Activated CD4-positive, alpha-beta T cell treated with anti-CD3 and anti-CD28 coated beads, Interleukin-2, amount 10 ng/mL, durations not matched to agents 24 days and 14 days (primary cell): ENCODE results near the gene MRPL39. TPM values are rescaled to one million over a fixed set of nuclear protein-coding genes. Genes with fewer than 3 reads are reported as not detected.

ENCODE experiments used
- DNase-seq: peaks from one replicate; pipeline ENCODE4 v3.0.0; 2022
- H3K27ac Mint-ChIP-seq: one replicate; pipeline ENCODE4 v1.8.0; 2022; ENCODE audit warnings: mild to moderate bottlenecking, mixed read lengths
- H3K27me3 Mint-ChIP-seq: one replicate; pipeline ENCODE4 v1.8.0; 2022; ENCODE audit warnings: mixed read lengths
- H3K36me3 Mint-ChIP-seq: one replicate; pipeline ENCODE4 v1.8.0; 2022; ENCODE audit warnings: low read depth, mild to moderate bottlenecking, mixed read lengths
- H3K4me1 Mint-ChIP-seq: one replicate; pipeline ENCODE4 v1.8.0; 2021; ENCODE audit warnings: mixed read lengths
- H3K4me3 Mint-ChIP-seq: one replicate; pipeline ENCODE4 v1.8.0; 2022; ENCODE audit warnings: mild to moderate bottlenecking, moderate library complexity, mixed read lengths
- H3K9me3 Mint-ChIP-seq: one replicate; pipeline ENCODE4 v1.8.0; 2021; ENCODE audit warnings: mixed read lengths
- intact Hi-C: fragments of 100-400 bp; cut with micrococcal nuclease; formaldehyde crosslinking; loops from one replicate; pipeline ENCODE4 v1.15.1; 2023
- total RNA-seq: library from RNA; stranded (reverse); gene quantifications from 2 replicates; pipeline ENCODE4 v1.2.3, GENCODE V29; 2022

The MRPL39 gene
- total RNA-seq, 1 donor from 2014 or later, result 63.2 TPM

GRCh38 chr21:25583370-25584130 lies 23.7 kb downstream of the MRPL39 start:
- H3K36me3 Mint-ChIP-seq, result peaks cover 46% of the 10 kb centered on the region
- DNase-seq, result peak; percentile 47
- intact Hi-C loops, result no loop called here
- H3K4me3 Mint-ChIP-seq, result no peak overlapping the region
- H3K9me3 Mint-ChIP-seq, result no peaks in the 10 kb centered on the region
- H3K27ac Mint-ChIP-seq, result peak overlapping the region; percentile 69
- H3K4me1 Mint-ChIP-seq, result peaks cover 22% of the 10 kb centered on the region
- no peaks in the 10 kb centered on the region for H3K27me3 Mint-ChIP-seq

GRCh38 chr21:25582888-25583287 lies 24.4 kb downstream of the MRPL39 start:
- Mint-ChIP-seq H3K4me3 (no peak overlapping the region), H3K4me1 (peaks cover 29% of the 10 kb centered on the region), H3K27me3 (no peaks in the 10 kb centered on the region), H3K27ac (peak overlapping the region; percentile 4), H3K36me3 (peaks cover 52% of the 10 kb centered on the region), H3K9me3 (no peaks in the 10 kb centered on the region)
- intact Hi-C loops, result no loop called here
- peak; percentile 51 for DNase-seq

DNA sequence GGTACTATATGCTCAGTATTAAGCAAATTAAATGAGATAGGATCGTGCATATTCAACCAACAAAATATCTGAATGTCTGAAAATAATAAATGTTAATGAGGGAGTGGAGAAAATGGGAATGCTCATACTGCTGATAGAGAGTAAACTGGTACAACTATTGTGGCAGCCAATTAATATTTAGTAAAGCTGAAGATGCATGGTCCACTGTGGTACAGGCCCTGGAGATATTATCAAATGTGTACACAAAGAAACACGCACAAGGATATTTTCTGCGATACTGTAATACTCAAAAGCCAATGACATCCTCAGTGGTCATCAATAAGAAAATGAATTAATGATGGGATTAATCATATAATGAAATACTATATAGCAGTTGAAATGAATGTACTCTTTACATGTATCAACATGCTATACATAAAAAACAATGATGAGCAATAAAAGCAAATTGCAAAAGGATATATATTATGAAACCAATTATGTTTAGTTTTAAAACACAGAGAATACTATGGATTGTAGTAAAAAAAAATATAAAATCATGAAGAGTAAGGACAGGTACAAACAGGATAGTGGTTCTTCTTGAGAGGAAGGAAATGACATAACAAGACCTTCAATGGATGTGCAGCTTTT lies 25.0 kb downstream of the MRPL39 start:
- H3K27me3 Mint-ChIP-seq, result no peaks in the 10 kb centered on the region
- H3K27ac Mint-ChIP-seq, result no peak overlapping the region
- intact Hi-C loops, result no loop called here
- peaks cover 35% of the 10 kb centered on the region for H3K4me1 Mint-ChIP-seq
- H3K36me3 Mint-ChIP-seq, result peaks cover 55% of the 10 kb centered on the region
- no peak overlapping the region for H3K4me3 Mint-ChIP-seq
- H3K9me3 Mint-ChIP-seq, result peaks cover 3% of the 10 kb centered on the region
- DNase-seq, result no peak

DNA sequence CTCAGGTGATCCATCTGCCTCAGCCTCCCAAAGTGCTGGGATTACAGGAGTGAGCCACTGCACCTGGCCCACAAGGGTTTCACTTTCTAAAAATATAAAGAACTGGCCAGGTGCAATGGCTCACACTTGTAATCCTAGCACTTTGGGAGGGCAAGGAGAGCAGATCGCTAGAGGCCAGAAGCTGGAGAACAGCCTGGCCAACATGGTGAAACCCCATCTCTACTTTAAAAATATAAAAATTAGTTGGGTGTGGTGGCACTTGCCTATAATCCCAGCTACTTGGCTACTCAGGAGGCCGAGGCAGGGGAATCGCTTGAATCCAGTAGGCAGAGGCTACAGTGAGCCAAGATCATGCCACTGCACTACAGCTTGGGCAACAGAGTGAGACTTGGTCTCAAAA lies 25.7 kb downstream of the MRPL39 start:
- Mint-ChIP-seq H3K27me3 (no peaks in the 10 kb centered on the region), H3K4me1 (peaks cover 39% of the 10 kb centered on the region), H3K27ac (no peak overlapping the region), H3K36me3 (peaks cover 57% of the 10 kb centered on the region), H3K9me3 (peaks cover 3% of the 10 kb centered on the region), H3K4me3 (no peak overlapping the region)
- intact Hi-C loops, result no loop called here
- peak; percentile 33 for DNase-seq

- Mint-ChIP-seq H3K27me3 (no peaks in the 10 kb centered on the region), H3K4me1 (peaks cover 46% of the 10 kb centered on the region), H3K36me3 (peaks cover 58% of the 10 kb centered on the region), H3K27ac (no peak overlapping the region), H3K4me3 (no peak overlapping the region), H3K9me3 (peaks cover 3% of the 10 kb centered on the region)
- no peak for DNase-seq
- intact Hi-C loops, result no loop called here
Observed at GRCh38 chr21:25580912-25581260, 26.4 kb downstream of the MRPL39 start.

GRCh38 chr21:25579226-25580013 lies 27.9 kb downstream of the MRPL39 start:
- no peak for DNase-seq
- H3K27ac Mint-ChIP-seq, result peak overlapping the region; percentile 41
- H3K4me3 Mint-ChIP-seq, result no peak overlapping the region
- intact Hi-C loops, result loop anchor here (2.0 kb wide), 1 partner anchor 19 kb away; no protein-coding TSS in a partner anchor
- peaks cover 50% of the 10 kb centered on the region for H3K4me1 Mint-ChIP-seq
- H3K27me3 Mint-ChIP-seq, result no peaks in the 10 kb centered on the region
- H3K9me3 Mint-ChIP-seq, result peaks cover 3% of the 10 kb centered on the region
- H3K36me3 Mint-ChIP-seq, result peaks cover 67% of the 10 kb centered on the region

GRCh38 chr21:25578056-25578961 lies 29.0 kb downstream of the MRPL39 start:
- Mint-ChIP-seq H3K36me3 (peaks cover 70% of the 10 kb centered on the region), H3K4me1 (peaks cover 50% of the 10 kb centered on the region), H3K4me3 (peak overlapping the region; percentile 22), H3K9me3 (peaks cover 3% of the 10 kb centered on the region), H3K27ac (peak overlapping the region; percentile 93), H3K27me3 (no peaks in the 10 kb centered on the region)
- DNase-seq, result no peak
- intact Hi-C loops, result loop anchor here (1.0 to 2.0 kb wide), 2 partner anchors 18 to 182 kb away; no protein-coding TSS in a partner anchor

DNA sequence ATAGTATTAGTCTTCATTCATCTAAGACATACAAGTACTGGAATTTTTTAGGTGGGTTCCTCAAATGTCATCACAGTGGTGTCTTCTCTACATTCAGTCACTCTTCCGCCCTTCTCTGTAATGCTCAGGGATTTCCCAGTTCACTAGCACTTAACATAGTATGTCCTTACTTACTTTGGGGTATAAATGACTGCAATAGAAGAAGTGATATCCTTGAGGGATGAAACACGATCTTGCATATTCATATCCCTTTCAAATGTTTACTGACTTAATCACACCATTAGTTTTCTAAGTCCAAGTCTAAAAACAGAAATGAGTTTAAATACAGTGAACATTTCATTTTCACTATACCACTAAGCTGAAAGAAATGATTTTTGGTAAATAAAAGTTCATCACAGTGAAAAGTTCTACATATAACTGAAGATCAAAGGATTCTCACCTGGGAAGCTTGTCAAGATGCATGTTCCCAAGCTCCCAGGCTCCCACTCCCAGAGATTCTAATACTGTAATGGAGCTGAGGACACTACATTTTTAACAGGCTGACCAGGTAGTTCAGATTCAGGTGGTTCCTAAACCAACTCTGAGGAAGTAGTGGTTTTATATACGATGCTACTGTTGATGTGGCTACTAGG lies 29.7 kb downstream of the MRPL39 start:
- H3K4me1 Mint-ChIP-seq, result peaks cover 51% of the 10 kb centered on the region
- peaks cover 74% of the 10 kb centered on the region for H3K36me3 Mint-ChIP-seq
- no peak for DNase-seq
- no peaks in the 10 kb centered on the region for H3K27me3 Mint-ChIP-seq
- peaks cover 3% of the 10 kb centered on the region for H3K9me3 Mint-ChIP-seq
- peak overlapping the region; percentile 93 for H3K27ac Mint-ChIP-seq
- intact Hi-C loops, result loop anchor here (1.0 to 2.0 kb wide), 2 partner anchors 17 to 181 kb away; no protein-coding TSS in a partner anchor
- H3K4me3 Mint-ChIP-seq, result peak overlapping the region; percentile 50

- intact Hi-C loops, result loop anchor here (1.0 kb wide), 10 partner anchors 10 to 177 kb away; partner anchors contain the start of gene MRPL39
- peaks cover 91% of the 10 kb centered on the region for H3K36me3 Mint-ChIP-seq
- H3K27me3 Mint-ChIP-seq, result no peaks in the 10 kb centered on the region
- peak overlapping the region; percentile 82 for H3K4me3 Mint-ChIP-seq
- peak; percentile 82 for DNase-seq
- peaks cover 69% of the 10 kb centered on the region for H3K4me1 Mint-ChIP-seq
- H3K27ac Mint-ChIP-seq, result peak overlapping the region; percentile 96
- H3K9me3 Mint-ChIP-seq, result peaks cover 3% of the 10 kb centered on the region
Observed at GRCh38 chr21:25573409-25574206, 33.7 kb downstream of the MRPL39 start.

DNA sequence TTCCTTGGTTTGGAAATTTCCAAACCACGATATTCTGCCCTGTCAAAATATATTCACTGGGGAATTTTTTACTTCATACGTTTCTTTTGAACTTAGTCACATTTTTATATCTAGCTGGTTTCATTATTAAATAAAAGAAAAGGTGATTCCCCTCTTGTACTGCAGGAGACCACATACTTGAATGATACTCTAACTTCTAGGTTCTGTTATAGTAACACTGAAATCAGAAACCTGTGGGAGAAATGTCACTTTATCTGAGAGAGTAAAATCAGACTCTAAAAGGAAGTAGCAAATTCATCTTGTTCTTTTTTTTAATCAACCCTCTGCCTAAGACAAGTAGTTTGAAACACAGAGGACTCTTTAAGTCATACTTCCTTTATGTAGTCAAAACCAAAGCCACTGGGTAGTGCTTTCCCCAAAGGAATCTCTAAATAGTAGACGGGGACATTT lies 34.4 kb downstream of the MRPL39 start:
- Mint-ChIP-seq H3K4me3 (peak overlapping the region; percentile 82), H3K4me1 (peaks cover 66% of the 10 kb centered on the region), H3K36me3 (peaks cover 90% of the 10 kb centered on the region), H3K9me3 (peaks cover 3% of the 10 kb centered on the region), H3K27me3 (no peaks in the 10 kb centered on the region), H3K27ac (peak overlapping the region; percentile 96)
- intact Hi-C loops, result loop anchor here (1.0 kb wide), 10 partner anchors 10 to 177 kb away; partner anchors contain the start of gene MRPL39
- no peak for DNase-seq

- H3K4me1 Mint-ChIP-seq, result peaks cover 65% of the 10 kb centered on the region
- intact Hi-C loops, result no loop called here
- no peak for DNase-seq
- peak overlapping the region; percentile 87 for H3K4me3 Mint-ChIP-seq
- H3K27me3 Mint-ChIP-seq, result no peaks in the 10 kb centered on the region
- peaks cover 90% of the 10 kb centered on the region for H3K36me3 Mint-ChIP-seq
- peak overlapping the region; percentile 93 for H3K27ac Mint-ChIP-seq
- no peaks in the 10 kb centered on the region for H3K9me3 Mint-ChIP-seq
Observed at GRCh38 chr21:25571726-25572121, 35.6 kb downstream of the MRPL39 start.

DNA sequence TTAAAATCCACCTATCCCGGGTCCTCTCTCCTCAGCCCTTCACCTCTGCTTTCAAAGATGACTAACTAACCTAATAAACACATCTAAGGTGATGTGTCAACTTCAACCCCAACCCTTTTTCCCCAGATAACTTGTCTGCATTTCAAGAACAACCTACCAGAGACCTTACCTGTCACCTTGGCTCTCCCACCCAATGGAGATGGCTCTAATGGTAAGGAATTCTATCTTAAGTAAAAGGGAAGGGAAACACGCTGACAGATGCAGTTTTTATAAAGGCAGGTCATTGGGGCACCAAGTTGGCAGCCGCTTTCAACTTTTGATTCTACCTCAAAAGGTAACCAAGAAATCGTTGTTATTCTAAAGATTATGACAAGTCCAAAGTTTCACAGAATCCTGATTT lies 37.6 kb downstream of the MRPL39 start:
- Mint-ChIP-seq H3K9me3 (no peaks in the 10 kb centered on the region), H3K4me1 (peaks cover 59% of the 10 kb centered on the region), H3K27me3 (no peaks in the 10 kb centered on the region), H3K36me3 (peaks cover 91% of the 10 kb centered on the region), H3K4me3 (peak overlapping the region; percentile 87), H3K27ac (peak overlapping the region; percentile 93)
- DNase-seq, result peak; percentile 55
- intact Hi-C loops, result no loop called here
